Mesothelial cell of epicardium (in vitro differentiated cells): Measurements from ENCODE around the gene LALBA. TPM values are rescaled to one million over a fixed set of nuclear protein-coding genes. Genes with fewer than 3 reads are reported as not detected.
A peak's percentile ranks its signal among the peaks of the same experiment; 100 is the strongest.

ENCODE experiments used
- DNase-seq, 2 experiments: peaks; one replicate each; pipeline ENCODE4 v3.0.0; 2021; ENCODE audit warnings: low spot score in 2 of 2; ENCODE audit not compliant: unreplicated experiment in 2 of 2
- H3K27ac Mint-ChIP-seq: 2 replicates; pipeline ENCODE4 v1.8.0; 2021; ENCODE audit warnings: mixed read lengths
- H3K27me3 Mint-ChIP-seq: 2 replicates; pipeline ENCODE4 v1.8.0; 2021; ENCODE audit warnings: low read depth, mixed read lengths
- H3K36me3 Mint-ChIP-seq: 2 replicates; pipeline ENCODE4 v1.8.0; 2021; ENCODE audit warnings: mixed read lengths
- H3K4me1 Mint-ChIP-seq: 2 replicates; pipeline ENCODE4 v1.8.0; 2021; ENCODE audit warnings: mixed read lengths
- H3K4me3 Mint-ChIP-seq: 2 replicates; pipeline ENCODE4 v1.8.0; 2021; ENCODE audit warnings: mild to moderate bottlenecking, moderate library complexity, mixed read lengths
- H3K9me3 Mint-ChIP-seq: 2 replicates; pipeline ENCODE4 v1.8.0; 2021; ENCODE audit warnings: mixed read lengths
- CTCF ChIP-seq: fragments of 200-600 bp; sonication (generic); IDR thresholded peaks from one replicate; pipeline ENCODE4 v1.5.0; 2021; ENCODE audit warnings: antibody characterized with exemption; ENCODE audit not compliant: unreplicated experiment
- total RNA-seq: library from RNA; stranded (reverse); gene quantifications from 3 replicates; pipeline ENCODE4 v1.2.1, GENCODE V29; 2021

LALBA gene
- not detected in 3 replicates for total RNA-seq

- H3K4me1 Mint-ChIP-seq: no peaks in the 10 kb centered on the region
- H3K27ac Mint-ChIP-seq: no peak within 1 kb of the TSS
- no peak within 1 kb of the TSS for H3K4me3 Mint-ChIP-seq
These were observed at the start of gene LALBA for GRCh38 chr12:48569946-48570345. Gene LALBA (minus strand): TSS chr12:48570046. CDS start chr12:48570020, 26 bp downstream.

GRCh38 chr12:48618541-48618940 is 48.7 kb upstream of the LALBA start:
- Mint-ChIP-seq H3K27me3 (peaks cover 7% of the 10 kb centered on the region), H3K4me3 (no peak overlapping the region), H3K36me3 (no peaks in the 10 kb centered on the region), H3K27ac (no peak overlapping the region), H3K9me3 (peaks cover 12% of the 10 kb centered on the region), H3K4me1 (peaks cover 2% of the 10 kb centered on the region)
- peak; percentile 51 to 81 for DNase-seq
- peak; percentile 99 for TF ChIP-seq CTCF

More at GRCh38 chr12:48569946-48570345, at the start of gene LALBA:
- peaks cover 7% of the 10 kb centered on the region for H3K9me3 Mint-ChIP-seq
- peaks cover 13% of the 10 kb centered on the region for H3K27me3 Mint-ChIP-seq
- TF ChIP-seq CTCF: no peak
- DNase-seq: no peak
- no peaks in the 10 kb centered on the region for H3K36me3 Mint-ChIP-seq

GRCh38 chr12:48615681-48616080 is 45.8 kb upstream of the LALBA start:
- H3K9me3 Mint-ChIP-seq: peaks cover 27% of the 10 kb centered on the region
- no peak for DNase-seq
- H3K36me3 Mint-ChIP-seq: no peaks in the 10 kb centered on the region
- TF ChIP-seq CTCF: no peak
- no peak overlapping the region for H3K27ac Mint-ChIP-seq
- H3K4me3 Mint-ChIP-seq: no peak overlapping the region
- H3K4me1 Mint-ChIP-seq: peaks cover 2% of the 10 kb centered on the region
- peaks cover 3% of the 10 kb centered on the region for H3K27me3 Mint-ChIP-seq

- H3K27ac Mint-ChIP-seq: no peak overlapping the region
- no peaks in the 10 kb centered on the region for H3K36me3 Mint-ChIP-seq
- peaks cover 3% of the 10 kb centered on the region for H3K27me3 Mint-ChIP-seq
- no peak for TF ChIP-seq CTCF
- no peak for DNase-seq
- no peak overlapping the region for H3K4me3 Mint-ChIP-seq
- H3K9me3 Mint-ChIP-seq: peaks cover 37% of the 10 kb centered on the region
- no peaks in the 10 kb centered on the region for H3K4me1 Mint-ChIP-seq
These were observed 43.5 kb upstream of the LALBA start for GRCh38 chr12:48613321-48613720.

GRCh38 chr12:48602192-48602989 is 32.5 kb upstream of the LALBA start:
- H3K27ac Mint-ChIP-seq: no peak overlapping the region
- TF ChIP-seq CTCF: no peak

More at GRCh38 chr12:48602192-48602989, 32.5 kb upstream of the LALBA start:
- Mint-ChIP-seq H3K27me3 (peaks cover 2% of the 10 kb centered on the region), H3K4me1 (no peaks in the 10 kb centered on the region), H3K36me3 (no peaks in the 10 kb centered on the region), H3K4me3 (no peak overlapping the region), H3K9me3 (peaks cover 41% of the 10 kb centered on the region)
- no peak for DNase-seq
